Glomerular visceral epithelial cell (primary cell): ENCODE measurements around the gene NR0B1.

Experiments used
- DNase-seq: peaks from one replicate; pipeline ENCODE4 v3.0.0-alpha.2; 2016; ENCODE audit errors: extremely low spot score

Gene NR0B1

GRCh38 chrX:30309139-30309571 lies at the start of gene NR0B1:
NR0B1 (minus strand) TSS chrX:30309390; CDS start chrX:30309363, 27 bp downstream.
- peak; percentile 10 for DNase-seq

- no peak for DNase-seq
These were observed 40.8 kb upstream of the NR0B1 start for GRCh38 chrX:30349946-30350345.

GRCh38 chrX:30343206-30343605 lies 34.0 kb upstream of the NR0B1 start:
- no peak for DNase-seq

GRCh38 chrX:30340753-30341152 lies 31.6 kb upstream of the NR0B1 start:
- DNase-seq: no peak

- no peak for DNase-seq
These were observed 18.6 kb upstream of the NR0B1 start for GRCh38 chrX:30327762-30328161.

GRCh38 chrX:30317308-30317707 lies 8.1 kb upstream of the NR0B1 start:
- no peak for DNase-seq

- DNase-seq: no peak
These were observed 4.1 kb upstream of the NR0B1 start for GRCh38 chrX:30313322-30313721.

- DNase-seq: no peak
These were observed 3.7 kb upstream of the NR0B1 start for GRCh38 chrX:30312858-30313257.

GRCh38 chrX:30310429-30311206 lies 1.4 kb upstream of the NR0B1 start:
- DNase-seq: no peak

- DNase-seq: peak; percentile 15
These were observed 689 bp downstream of the NR0B1 start for GRCh38 chrX:30308263-30309138.

- no peak for DNase-seq
These were observed 1.7 kb downstream of the NR0B1 start for GRCh38 chrX:30307466-30307865.

GRCh38 chrX:30304866-30305265 lies 4.3 kb downstream of the NR0B1 start:
- no peak for DNase-seq

GRCh38 chrX:30302956-30303355 lies 6.2 kb downstream of the NR0B1 start:
- no peak for DNase-seq

- DNase-seq: no peak
These were observed 7.2 kb downstream of the NR0B1 start for GRCh38 chrX:30301963-30302362.

- DNase-seq: no peak
These were observed 8.0 kb downstream of the NR0B1 start for GRCh38 chrX:30301208-30301607.

GRCh38 chrX:30296408-30297254 lies 12.6 kb downstream of the NR0B1 start:
- DNase-seq: no peak

- peak; percentile 78 for DNase-seq
These were observed 25.6 kb downstream of the NR0B1 start for GRCh38 chrX:30283456-30284200.

GRCh38 chrX:30282527-30282926 lies 26.7 kb downstream of the NR0B1 start:
- no peak for DNase-seq

- no peak for DNase-seq
These were observed 28.8 kb downstream of the NR0B1 start for GRCh38 chrX:30280428-30280827.

GRCh38 chrX:30278365-30278764 lies 30.8 kb downstream of the NR0B1 start:
- peak; percentile 19 for DNase-seq

GRCh38 chrX:30275498-30275897 lies 33.7 kb downstream of the NR0B1 start:
- peak; percentile 41 for DNase-seq
